H1 (cell line): ENCODE data around the gene DBNL. TPM values are rescaled to one million over a fixed set of nuclear protein-coding genes. Genes with fewer than 3 reads are reported as not detected.

ENCODE experiments used
- CTCF ChIA-PET: fragments of 300-600 bp; sonication (Branson Sonifier 250); formaldehyde crosslinking; loops from one replicate; lab custom pipeline; 2021; ENCODE audit not compliant: partially characterized antibody; lab: Charles Lee
- POLR2A ChIA-PET: fragments of 300-600 bp; sonication (Branson Sonifier 250); formaldehyde crosslinking; loops from one replicate; lab custom pipeline; 2021; ENCODE audit warnings: inconsistent platforms; ENCODE audit not compliant: partially characterized antibody; lab: Charles Lee
- DNase-seq, 2 experiments: peaks; one replicate each; pipeline versions ENCODE4 v3.0.0 to v3.0.0-alpha.2; 2010 to 2022; ENCODE audit warnings: low spot score in 2 of 2, low read depth in 1 of 2, mixed read lengths in 1 of 2
- FAIRE-seq: peaks from 2 replicates; lab custom pipeline; 2011; peaks lifted over from hg19 to GRCh38; lab: Jason Lieb, UNC
- H2AFZ ChIP-seq: 2 replicates; pipeline ENCODE4 v1.8.1; 2012; ENCODE audit warnings: low read length, inconsistent platforms
- H2AK5ac ChIP-seq: 2 replicates; pipeline ENCODE4 v1.6.1; 2013; ENCODE audit warnings: low read depth, low read length
- H2BK120ac ChIP-seq: replicated peaks from 2 replicates; pipeline ENCODE3; 2013; ENCODE audit warnings: low read depth, low read length, inconsistent platforms
- H2BK12ac ChIP-seq: 2 replicates; pipeline ENCODE4 v1.6.1; 2013; ENCODE audit warnings: low read depth, low read length
- H2BK15ac ChIP-seq: 2 replicates; pipeline ENCODE4 v1.6.1; 2013; ENCODE audit warnings: low read length
- H2BK20ac ChIP-seq: 2 replicates; pipeline ENCODE4 v1.6.1; 2013; ENCODE audit warnings: low read length
- H2BK5ac ChIP-seq: 2 replicates; pipeline ENCODE4 v1.6.1; 2013; ENCODE audit warnings: low read depth, low read length
- H3K14ac ChIP-seq: 2 replicates; pipeline ENCODE4 v1.6.1; 2013; ENCODE audit warnings: inconsistent platforms; ENCODE audit not compliant: insufficient read length
- H3K18ac ChIP-seq: 2 replicates; pipeline ENCODE4 v1.6.1; 2013; ENCODE audit warnings: low read length; ENCODE audit errors: extremely low read depth
- H3K23ac ChIP-seq: 2 replicates; pipeline ENCODE4 v1.6.1; 2013; ENCODE audit warnings: inconsistent platforms; ENCODE audit not compliant: insufficient read length
- H3K23me2 ChIP-seq: 2 replicates; pipeline ENCODE4 v1.6.1; 2013; ENCODE audit warnings: low read depth, low read length
- H3K27ac ChIP-seq: 2 replicates; pipeline ENCODE4 v1.6.1; 2011; ENCODE audit warnings: low read depth, low read length, inconsistent platforms
- H3K27me3 ChIP-seq, 4 experiments: replicated peaks in 1 of 4; 1 replicate in 1 of 4; 2 replicates in 3 of 4; pipeline versions ENCODE4 v1.6.1 to v1.8.1; 2011 to 2013; ENCODE audit warnings: low read length in 3 of 4, mild to moderate bottlenecking in 3 of 4, inconsistent platforms in 2 of 4, mixed read lengths in 2 of 4, moderate library complexity in 1 of 4; ENCODE audit not compliant: control insufficient read depth in 3 of 4, insufficient read depth in 3 of 4; ENCODE audit errors: extremely low read depth in 1 of 4
- H3K36me3 ChIP-seq, 4 experiments: 2 replicates each; pipeline versions ENCODE4 v1.6.1 to v1.8.1; 2011 to 2013; ENCODE audit warnings: mild to moderate bottlenecking in 4 of 4, low read length in 3 of 4, moderate library complexity in 2 of 4, control low read depth in 1 of 4, inconsistent platforms in 1 of 4; ENCODE audit not compliant: insufficient read depth in 4 of 4, control insufficient read depth in 2 of 4
- H3K4ac ChIP-seq: replicated peaks from 2 replicates; pipeline ENCODE3; 2013; ENCODE audit warnings: low read length, low read depth, mixed read lengths, inconsistent platforms; ENCODE audit not compliant: insufficient read length
- H3K4me1 ChIP-seq, 4 experiments: replicated peaks in 1 of 4; 1 replicate in 1 of 4; 2 replicates in 3 of 4; pipeline versions ENCODE4 v1.6.1 to v1.8.1; 2011 to 2013; ENCODE audit warnings: low read length in 3 of 4, inconsistent platforms in 2 of 4, mixed read lengths in 1 of 4; ENCODE audit not compliant: insufficient read depth in 4 of 4, control insufficient read depth in 3 of 4
- H3K4me2 ChIP-seq, 2 experiments: 2 replicates each; pipeline versions ENCODE4 v1.6.1 to v1.8.1; 2011 to 2013; ENCODE audit warnings: low read depth in 2 of 2, low read length in 2 of 2, control low read depth in 1 of 2, inconsistent platforms in 1 of 2, mild to moderate bottlenecking in 1 of 2; ENCODE audit not compliant: insufficient read depth in 1 of 2
- H3K4me3 ChIP-seq, 4 experiments: fragments of 200-600, 300-600 bp in 1 of 4; sonication (generic), shearing (Covaris generic), sonication (Bioruptor Twin) in 1 of 4; 2 replicates each; pipeline versions ENCODE4 v1.5.1 to v1.8.1; 2011 to 2016; ENCODE audit warnings: low read length in 4 of 4, low read depth in 3 of 4, control low read depth in 2 of 4, inconsistent platforms in 2 of 4, mild to moderate bottlenecking in 2 of 4, mixed read lengths in 1 of 4, moderate library complexity in 1 of 4; ENCODE audit not compliant: insufficient read depth in 2 of 4; ENCODE audit errors: extremely low read depth in 1 of 4
- H3K56ac ChIP-seq: replicated peaks from 2 replicates; pipeline ENCODE3; 2013; ENCODE audit warnings: low read depth, mild to moderate bottlenecking, mixed read lengths, low read length, inconsistent platforms; ENCODE audit not compliant: insufficient read length
- H3K79me1 ChIP-seq: 2 replicates; pipeline ENCODE4 v1.6.1; 2013; ENCODE audit warnings: low read depth, low read length, control low read depth
- H3K79me2 ChIP-seq, 2 experiments: 2 replicates each; pipeline versions ENCODE4 v1.6.1 to v1.8.1; 2012 to 2013; ENCODE audit warnings: low read length in 2 of 2, mild to moderate bottlenecking in 2 of 2, inconsistent platforms in 1 of 2; ENCODE audit not compliant: insufficient read depth in 2 of 2, control insufficient read depth in 1 of 2
- H3K9ac ChIP-seq, 4 experiments: replicated peaks in 1 of 4; 1 replicate in 1 of 4; 2 replicates in 3 of 4; pipeline versions ENCODE4 v1.6.1 to v1.8.1; 2011 to 2013; ENCODE audit warnings: low read depth in 3 of 4, low read length in 3 of 4, control low read depth in 2 of 4, mild to moderate bottlenecking in 2 of 4, moderate library complexity in 2 of 4, inconsistent platforms in 1 of 4; ENCODE audit errors: extremely low read depth in 1 of 4
- H3K9me3 ChIP-seq, 2 experiments: 2 replicates each; pipeline versions ENCODE4 v1.6.1 to v1.8.1; 2012 to 2013; ENCODE audit warnings: mild to moderate bottlenecking in 2 of 2, moderate library complexity in 2 of 2, control low read depth in 1 of 2, inconsistent platforms in 1 of 2, low read depth in 1 of 2, low read length in 1 of 2, mixed read lengths in 1 of 2; ENCODE audit not compliant: insufficient read depth in 2 of 2
- H4K20me1 ChIP-seq, 2 experiments: replicated peaks in 1 of 2; 2 replicates each; pipeline versions ENCODE3 to v1.8.1; 2011 to 2013; ENCODE audit warnings: inconsistent platforms in 2 of 2, low read length in 2 of 2, mild to moderate bottlenecking in 1 of 2; ENCODE audit not compliant: insufficient read depth in 2 of 2, control insufficient read depth in 1 of 2
- H4K5ac ChIP-seq: 2 replicates; pipeline ENCODE4 v1.6.1; 2013; ENCODE audit warnings: low read length, low read depth, mixed read lengths, inconsistent platforms; ENCODE audit not compliant: insufficient read length
- H4K8ac ChIP-seq: 2 replicates; pipeline ENCODE4 v1.8.0; 2013; ENCODE audit warnings: mild to moderate bottlenecking, moderate library complexity, low read length, inconsistent platforms; ENCODE audit not compliant: insufficient read depth; ENCODE audit errors: extremely low read depth
- H4K91ac ChIP-seq: replicated peaks from 2 replicates; pipeline ENCODE3; 2013; ENCODE audit warnings: low read length, mixed read lengths, inconsistent platforms; ENCODE audit not compliant: insufficient read length
- ASH2L ChIP-seq: fragments of 200-600, 300-600 bp; sonication (generic); IDR thresholded peaks from one replicate; pipeline ENCODE4 v1.7.1; 2017; ENCODE audit warnings: low read length
- EZH2 ChIP-seq: fragments of 200-600 bp; sonication (generic); IDR thresholded peaks from 2 replicates; pipeline ENCODE4 v1.7.1; 2012; ENCODE audit warnings: low read depth, mild to moderate bottlenecking, moderate library complexity, low read length, inconsistent platforms; ENCODE audit not compliant: severe bottlenecking
- FOSL1 ChIP-seq: IDR thresholded peaks from 2 replicates; pipeline ENCODE4 v1.6.1; 2011; ENCODE audit warnings: mild to moderate bottlenecking, low read depth, low read length, moderate library complexity; ENCODE audit not compliant: insufficient read depth
- HDAC6 ChIP-seq: IDR thresholded peaks from one replicate; pipeline ENCODE4 v1.7.1; 2012; ENCODE audit warnings: low read depth, mild to moderate bottlenecking, inconsistent platforms, low read length, moderate library complexity
- KDM5A ChIP-seq: fragments of 200-600 bp; IDR thresholded peaks from 2 replicates; pipeline ENCODE4 v1.7.1; 2012; ENCODE audit warnings: mild to moderate bottlenecking, low read length, inconsistent platforms, mixed read lengths
- PHF8 ChIP-seq: fragments of 200-600 bp; sonication (generic); conservative IDR thresholded peaks from 2 replicates; pipeline ENCODE4 v1.7.1; 2012; ENCODE audit warnings: low read depth, mild to moderate bottlenecking, inconsistent platforms, low read length, moderate library complexity
- RFX5 ChIP-seq: IDR thresholded peaks from 2 replicates; pipeline ENCODE4 v1.6.1; 2011; ENCODE audit warnings: low read depth, low read length, improper control_type of control experiment, borderline replicate concordance
- SP1 ChIP-seq: IDR thresholded peaks from 2 replicates; pipeline ENCODE4 v1.6.1; 2011; ENCODE audit warnings: low read depth, low read length
- TCF12 ChIP-seq: IDR thresholded peaks from 2 replicates; pipeline ENCODE4 v1.6.1; 2011; ENCODE audit warnings: low read depth, mild to moderate bottlenecking, low read length
- YY1 ChIP-seq: IDR thresholded peaks from 2 replicates; pipeline ENCODE4 v1.6.1; 2011; ENCODE audit warnings: low read depth, mild to moderate bottlenecking, low read length
- WGBS, 2 experiments: shearing (Covaris generic) in 1 of 2; methylation state at CpG; one replicate each; pipeline versions ENCODE4 v1.1.6 to v1.1.7; 2013 to 2015; ENCODE audit warnings: low lambda C conversion rate in 2 of 2, mixed read lengths in 2 of 2, inconsistent platforms in 1 of 2, low coverage in 1 of 2, missing lambda C conversion rate in 1 of 2; ENCODE audit not compliant: insufficient replicate concordance in 2 of 2, insufficient coverage in 1 of 2, insufficient read length in 1 of 2; ENCODE audit errors: extremely low coverage in 1 of 2, missing lambda C conversion rate in 1 of 2; 5-methylcytosine and 5-hydroxymethylcytosine counted together
- polyA plus RNA-seq, 7 experiments: library from polyadenylated mRNA; depleted of rRNA in 3 of 7; stranded (reverse) in 5 of 7; unstranded in 2 of 7; fragments of >200 nt in 5 of 7; fragments of 200-250 nt in 2 of 7; gene quantifications; 1 replicate in 5 of 7; 2 replicates in 1 of 7; 4 replicates in 1 of 7; pipeline versions ENCODE4 v1.2.1 to v1.2.3, GENCODE V29; 2011 to 2013; ENCODE audit warnings: missing spikeins in 2 of 7, mixed read lengths in 2 of 7
- total RNA-seq: library from RNA; stranded (reverse); fragmentation: NEBNext Ultra II Directional; extraction: Animal tissue kit (Norgen Biotek cat#: 25700); gene quantifications from 2 replicates; pipeline ENCODE4 v1.2.1, GENCODE V29; 2021

DBNL gene
- total and polyA plus RNA-seq, 2 of the 8 experiments (the other 6 are each of a cell fraction or from before 2014, with no cell fraction given) = 30.9 to 56.6 TPM

- Histone ChIP-seq H3K4me2 (no peak overlapping the region), H3K9ac (no peak overlapping the region), H2AK5ac (no peak overlapping the region), H2BK120ac (no peak overlapping the region), H3K14ac (no peak overlapping the region), H2BK5ac (no peak overlapping the region), H4K20me1 (no peaks in the 10 kb centered on the region), H3K79me1 (no peaks in the 10 kb centered on the region), H3K18ac (no peak overlapping the region), H3K4ac (no peak overlapping the region), H3K23ac (no peak overlapping the region), H3K27me3 (no peaks in the 10 kb centered on the region; a peak in 2 of 7 replicates), H4K5ac (no peak overlapping the region), H3K36me3 (peaks cover 0 to 3% (median 2%) of the 10 kb centered on the region in 4 experiments; a peak in 4 of 8 replicates), H2AFZ (no peak overlapping the region; the same call in 1 of the 2 replicates), H3K79me2 (no peaks in the 10 kb centered on the region), H3K4me1 (no peaks in the 10 kb centered on the region; a peak in 1 of 7 replicates), H3K23me2 (peaks cover 4% of the 10 kb centered on the region; the same call in 1 of the 2 replicates), H3K27ac (no peak overlapping the region), H4K91ac (no peak overlapping the region), H2BK12ac (peak overlapping the region; percentile 2; the same call in 1 of the 2 replicates), H2BK15ac (peak overlapping the region; percentile 72; the same call in 1 of the 2 replicates), H3K56ac (no peak overlapping the region), H3K9me3 (no peaks in the 10 kb centered on the region), H4K8ac (0 out of 2 replicates have a peak overlapping the region, but pooled peaks have one; percentile 5), H2BK20ac (no peak overlapping the region), H3K4me3 (no peak overlapping the region)
- WGBS, 2 experiments = 81% methylated on average over 3 of the region's 3 CpGs; no CpG with 5 or more reads in 1 of the 2 experiments
- FAIRE-seq (no peak), DNase-seq (no peak)
- POLR2A ChIA-PET = no interaction called here
- CTCF ChIA-PET = interaction anchor here (0.8 to 1.4 kb wide), 2 partner anchors 13 to 28 kb away, joined by 3 to 4 read pairs; no protein-coding TSS in a partner anchor
- TF ChIP-seq HDAC6 (no peak), RFX5 (no peak), YY1 (no peak), EZH2 (no peak), ASH2L (no peak), TCF12 (no peak), FOSL1 (no peak), KDM5A (no peak), PHF8 (no peak), SP1 (no peak)
- TF ChIP-seq, all 59 proteins: peak for 0
Measured at GRCh38 chr7:44083796-44084195, 39.3 kb downstream of the DBNL start.
